ENCODE results near the gene KRT10.

DNA sequence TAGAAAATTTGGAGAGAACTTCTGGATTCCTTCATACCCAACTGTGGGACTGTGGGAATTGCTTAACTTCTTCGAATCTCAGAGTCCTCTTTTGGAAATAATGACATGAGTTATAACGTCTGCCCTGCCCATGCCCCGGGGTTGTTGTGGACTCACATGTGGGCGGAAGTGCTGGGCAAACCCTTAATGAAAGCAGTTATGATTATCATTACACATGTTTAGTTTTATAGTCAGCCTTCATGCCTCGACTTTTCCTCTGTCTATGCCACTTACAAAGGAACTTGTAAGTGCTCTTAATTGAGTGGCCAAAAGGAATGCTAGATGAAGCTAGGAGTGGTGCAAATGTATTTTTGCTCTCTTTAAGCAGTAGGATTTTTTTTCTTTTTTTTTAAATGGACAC lies 44.0 kb downstream of the KRT10 start:
- TF ChIP-seq EZH2 (IDR thresholded peaks at IDR 0.05; ENCODE audit: low read length) = no peak
- TF ChIP-seq, protein P1, sequence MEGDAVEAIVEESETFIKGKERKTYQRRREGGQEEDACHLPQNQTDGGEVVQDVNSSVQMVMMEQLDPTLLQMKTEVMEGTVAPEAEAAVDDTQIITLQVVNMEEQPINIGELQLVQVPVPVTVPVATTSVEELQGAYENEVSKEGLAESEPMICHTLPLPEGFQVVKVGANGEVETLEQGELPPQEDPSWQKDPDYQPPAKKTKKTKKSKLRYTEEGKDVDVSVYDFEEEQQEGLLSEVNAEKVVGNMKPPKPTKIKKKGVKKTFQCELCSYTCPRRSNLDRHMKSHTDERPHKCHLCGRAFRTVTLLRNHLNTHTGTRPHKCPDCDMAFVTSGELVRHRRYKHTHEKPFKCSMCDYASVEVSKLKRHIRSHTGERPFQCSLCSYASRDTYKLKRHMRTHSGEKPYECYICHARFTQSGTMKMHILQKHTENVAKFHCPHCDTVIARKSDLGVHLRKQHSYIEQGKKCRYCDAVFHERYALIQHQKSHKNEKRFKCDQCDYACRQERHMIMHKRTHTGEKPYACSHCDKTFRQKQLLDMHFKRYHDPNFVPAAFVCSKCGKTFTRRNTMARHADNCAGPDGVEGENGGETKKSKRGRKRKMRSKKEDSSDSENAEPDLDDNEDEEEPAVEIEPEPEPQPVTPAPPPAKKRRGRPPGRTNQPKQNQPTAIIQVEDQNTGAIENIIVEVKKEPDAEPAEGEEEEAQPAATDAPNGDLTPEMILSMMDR (optimal IDR thresholded peaks at IDR 0.05 in 1 of 3, IDR thresholded peaks at IDR 0.05 in 1 of 3, conservative IDR thresholded peaks at IDR 0.05 in 1 of 3; ENCODE audit: extremely low read depth in 1 of 3, insufficient read depth in 2 of 3, low read length in 3 of 3) = no peak

Measured in keratinocyte (primary cell).